ENCODE measurements around the gene ATP5F1A. TPM values are rescaled to one million over a fixed set of nuclear protein-coding genes. Genes with fewer than 3 reads are reported as not detected.
A peak's percentile ranks its signal among the peaks of the same experiment; 100 is the strongest.

ATP5F1A gene
- total and polyA plus RNA-seq, 2 of the 4 experiments (the other 2 are of a cell fraction): 543 to 1,085 TPM

GRCh38 chr18:46097431-46097800 lies 680 bp downstream of the ATP5F1A start:
- Histone ChIP-seq H2BK5ac (ENCODE audit: low read depth, low read length, poor library complexity, severe bottlenecking) (peak overlapping the region; percentile 89), H3K14ac (replicated peaks; ENCODE audit: low read depth, low read length) (peak overlapping the region; percentile 99), H4K8ac (ENCODE audit: low read depth in 2 of 2, low read length in 2 of 2) (peak overlapping the region; percentile 87 to 98), H3K56ac (ENCODE audit: extremely low read depth, insufficient read depth, low read length) (peak overlapping the region; percentile 92), H3K9me3 (ENCODE audit: control insufficient read depth, insufficient read depth, low read length) (no peaks in the 10 kb centered on the region), H3K9me1 (ENCODE audit: insufficient read depth, low read length) (0 out of 2 replicates have a peak, but pooled peaks cover 3% of the 10 kb centered on the region), H2BK20ac (ENCODE audit: low read depth, low read length) (no peak overlapping the region), H3K18ac (ENCODE audit: low read depth, low read length) (peak overlapping the region; percentile 36; the same call in 1 of the 2 replicates), H3K4me2 (ENCODE audit: low read depth, low read length) (peak overlapping the region; percentile 94), H2AK5ac (ENCODE audit: low read depth, low read length) (peak overlapping the region; percentile 92), H4K91ac (ENCODE audit: insufficient read depth, low read depth, low read length) (peak overlapping the region; percentile 96), H3K36me3 (ENCODE audit: control insufficient read depth, insufficient read depth, low read length) (peaks cover 16% of the 10 kb centered on the region), H3K4me3 (ENCODE audit: insufficient read depth, low read depth, low read length) (peak overlapping the region; percentile 91), H3K9ac (ENCODE audit: low read depth, low read length) (peak overlapping the region; percentile 97), H4K20me1 (ENCODE audit: insufficient read depth, low read length) (peaks cover 33% of the 10 kb centered on the region), H3K27ac (ENCODE audit: insufficient read depth, low read length) (peak overlapping the region; percentile 95), H2BK120ac (ENCODE audit: low read depth, low read length) (peak overlapping the region; percentile 29), H2AK9ac (replicated peaks; ENCODE audit: low read depth, low read length, poor library complexity) (peak overlapping the region; percentile 99), H3K79me1 (ENCODE audit: low read depth in 1 of 2, low read length in 2 of 2) (peaks cover 12 to 20% of the 10 kb centered on the region in 2 experiments), H3K27me3 (ENCODE audit: control insufficient read depth, insufficient read depth, low read length) (no peaks in the 10 kb centered on the region), H3K4me1 (ENCODE audit: control insufficient read depth, insufficient read depth, low read length) (peaks cover 3% of the 10 kb centered on the region), H4K5ac (ENCODE audit: low read depth, low read length) (peak overlapping the region; percentile 83), H2AFZ (replicated peaks; ENCODE audit: low read length, poor library complexity) (peak overlapping the region; percentile 94), H2BK15ac (ENCODE audit: low read depth, low read length) (no peak overlapping the region), H3K4ac (ENCODE audit: low read depth, low read length) (peak overlapping the region; percentile 96), H3K23ac (ENCODE audit: low read depth, low read length) (peak overlapping the region; percentile 95)
- DNase-seq (no peak), ATAC-seq (ENCODE audit: low read depth) (peak; percentile 1; the same call in 1 of the 2 replicates)
- ChIA-PET CTCF (no interaction called here), POLR2A (ENCODE audit: unreplicated experiment) (no interaction called here)
- no TSS peak for BruUV-seq (replicated peaks)
- 0% methylated on average over 6 of the region's 8 CpGs; no CpG with 5 or more reads in 1 of the 2 experiments for WGBS, 2 experiments (ENCODE audit: extremely low coverage in 2 of 2, insufficient read length in 1 of 2)
- intact Hi-C loops (cut with micrococcal nuclease): no loop called here
- in situ Hi-C loops (cut with MboI; ENCODE audit: low sequenced_read_pairs): no loop called here
- dilution Hi-C loops (cut with HindIII; ENCODE audit: low sequenced_read_pairs, unreplicated experiment): no loop called here
- TF ChIP-seq FOS (IDR thresholded peaks at IDR 0.05; ENCODE audit: low read depth, low read length): no peak
- no peak for TF ChIP-seq SMC3 (IDR thresholded peaks at IDR 0.05; ENCODE audit: low read depth, low read length)
- TF ChIP-seq RFX5 (IDR thresholded peaks at IDR 0.05; ENCODE audit: low read depth, low read length): no peak

Data from IMR-90 (cell line).